ENCODE measurements around the gene AP3D1.

The AP3D1 gene

DNA sequence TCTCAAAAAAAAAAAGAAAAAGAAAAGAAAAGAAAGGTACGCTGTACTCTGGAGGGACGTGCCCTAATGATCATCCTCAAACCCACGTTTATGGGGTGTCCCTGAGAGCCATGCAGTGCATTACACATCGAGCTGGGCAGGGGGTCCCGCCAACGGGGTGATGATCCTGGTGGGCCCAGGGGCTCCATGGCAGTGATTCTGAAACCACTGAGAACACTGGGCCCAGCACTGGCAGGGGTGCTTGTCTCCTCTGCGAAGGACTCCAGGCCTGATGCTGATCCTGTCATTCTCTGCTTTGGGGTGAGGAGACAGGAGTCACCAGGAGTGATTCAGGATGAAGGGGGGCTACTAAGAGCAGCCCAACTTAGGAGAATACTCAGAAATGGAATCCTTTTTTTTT lies 74.0 kb downstream of the AP3D1 start:
- no peak for DNase-seq (ENCODE audit: low read depth)
- no peak for TF ChIP-seq POLR2A (IDR thresholded peaks at IDR 0.05; ENCODE audit: extremely low read depth, insufficient read length)
- no peak for TF ChIP-seq MYC (IDR thresholded peaks at IDR 0.05; ENCODE audit: low read depth, low read length)
- TF ChIP-seq, protein P1, sequence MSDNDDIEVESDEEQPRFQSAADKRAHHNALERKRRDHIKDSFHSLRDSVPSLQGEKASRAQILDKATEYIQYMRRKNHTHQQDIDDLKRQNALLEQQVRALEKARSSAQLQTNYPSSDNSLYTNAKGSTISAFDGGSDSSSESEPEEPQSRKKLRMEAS (IDR thresholded peaks at IDR 0.05; ENCODE audit: low read depth, low read length) = no peak
- TF ChIP-seq, protein P2, sequence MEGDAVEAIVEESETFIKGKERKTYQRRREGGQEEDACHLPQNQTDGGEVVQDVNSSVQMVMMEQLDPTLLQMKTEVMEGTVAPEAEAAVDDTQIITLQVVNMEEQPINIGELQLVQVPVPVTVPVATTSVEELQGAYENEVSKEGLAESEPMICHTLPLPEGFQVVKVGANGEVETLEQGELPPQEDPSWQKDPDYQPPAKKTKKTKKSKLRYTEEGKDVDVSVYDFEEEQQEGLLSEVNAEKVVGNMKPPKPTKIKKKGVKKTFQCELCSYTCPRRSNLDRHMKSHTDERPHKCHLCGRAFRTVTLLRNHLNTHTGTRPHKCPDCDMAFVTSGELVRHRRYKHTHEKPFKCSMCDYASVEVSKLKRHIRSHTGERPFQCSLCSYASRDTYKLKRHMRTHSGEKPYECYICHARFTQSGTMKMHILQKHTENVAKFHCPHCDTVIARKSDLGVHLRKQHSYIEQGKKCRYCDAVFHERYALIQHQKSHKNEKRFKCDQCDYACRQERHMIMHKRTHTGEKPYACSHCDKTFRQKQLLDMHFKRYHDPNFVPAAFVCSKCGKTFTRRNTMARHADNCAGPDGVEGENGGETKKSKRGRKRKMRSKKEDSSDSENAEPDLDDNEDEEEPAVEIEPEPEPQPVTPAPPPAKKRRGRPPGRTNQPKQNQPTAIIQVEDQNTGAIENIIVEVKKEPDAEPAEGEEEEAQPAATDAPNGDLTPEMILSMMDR (IDR thresholded peaks at IDR 0.05; ENCODE audit: low read depth, low read length) = no peak
- H3K4me3 ChIP-seq (ENCODE audit: low read depth, low read length) = no peak overlapping the region

DNA sequence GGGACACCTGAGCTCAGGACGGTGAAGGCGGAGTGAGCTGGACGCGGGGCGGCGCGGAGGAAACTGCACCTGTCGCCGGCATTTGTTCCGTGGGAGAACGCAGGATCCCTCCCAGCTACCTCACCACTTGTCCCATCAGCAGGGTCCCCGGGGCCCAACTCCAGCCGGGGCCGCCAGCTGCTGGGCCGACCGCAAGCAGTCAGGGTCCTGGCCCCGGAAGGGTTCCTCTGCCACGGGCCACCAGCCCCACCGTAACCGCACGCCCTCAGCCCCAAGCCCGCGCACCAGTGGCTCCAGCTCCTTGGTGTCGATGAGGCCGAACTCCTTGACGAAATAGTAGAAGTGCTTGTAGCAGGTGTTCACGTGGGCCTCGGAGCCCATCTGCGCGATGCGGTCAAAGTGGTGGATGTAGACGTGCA lies 74.8 kb downstream of the AP3D1 start:
- no peak overlapping the region for H3K4me3 ChIP-seq (ENCODE audit: low read depth, low read length)
- DNase-seq (ENCODE audit: low read depth) = no peak
- TF ChIP-seq POLR2A (IDR thresholded peaks at IDR 0.05; ENCODE audit: extremely low read depth, insufficient read length) (no peak), MYC (IDR thresholded peaks at IDR 0.05; ENCODE audit: low read depth, low read length) (no peak)
- TF ChIP-seq, protein P1 (IDR thresholded peaks at IDR 0.05; ENCODE audit: low read depth, low read length) = no peak
- TF ChIP-seq, protein P2 (IDR thresholded peaks at IDR 0.05; ENCODE audit: low read depth, low read length) = no peak

DNA sequence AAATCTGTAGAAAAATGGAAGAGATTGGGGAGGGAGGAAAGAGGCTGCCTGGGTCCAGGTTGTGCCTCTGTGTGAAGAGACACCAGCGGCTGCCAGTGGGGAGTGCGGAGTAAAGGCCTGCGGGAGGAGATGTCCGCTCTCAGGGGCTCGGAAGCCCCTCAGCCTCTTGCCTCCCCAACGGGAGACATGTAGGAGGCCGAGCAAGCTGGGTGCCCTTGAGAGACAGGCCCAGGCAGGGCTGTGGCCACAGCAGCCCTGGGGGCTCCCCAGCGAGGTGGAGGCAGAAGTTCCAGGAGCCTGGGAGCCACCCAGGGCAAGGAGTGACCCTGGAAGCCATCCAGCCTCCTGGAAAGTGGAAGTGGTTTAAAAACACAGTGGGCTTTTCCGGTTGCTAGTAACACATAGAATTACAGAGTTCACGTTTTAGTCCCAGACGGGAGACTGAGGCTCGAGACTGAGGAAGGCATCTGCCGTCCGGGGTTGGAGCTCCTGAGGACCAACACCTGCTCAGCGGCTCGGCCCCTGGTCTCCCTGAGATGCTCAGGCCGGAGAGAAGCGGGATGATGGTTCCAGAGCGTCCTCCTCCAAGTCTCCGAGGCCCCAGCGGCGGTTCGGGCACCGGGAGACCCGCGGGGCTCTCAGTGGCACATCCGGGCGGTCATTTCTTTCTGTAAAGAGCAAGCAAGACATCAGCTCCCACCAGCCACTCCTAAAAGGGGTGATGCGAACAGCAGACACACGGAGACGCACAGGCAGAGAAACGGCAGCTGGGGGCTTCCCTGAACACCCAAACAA lies 78.4 kb downstream of the AP3D1 start:
- H3K4me3 ChIP-seq (ENCODE audit: low read depth, low read length) = no peak overlapping the region
- TF ChIP-seq, protein P1 (IDR thresholded peaks at IDR 0.05; ENCODE audit: low read depth, low read length) = no peak
- TF ChIP-seq, protein P2 (IDR thresholded peaks at IDR 0.05; ENCODE audit: low read depth, low read length) = no peak
- TF ChIP-seq MYC (IDR thresholded peaks at IDR 0.05; ENCODE audit: low read depth, low read length) (no peak), POLR2A (IDR thresholded peaks at IDR 0.05; ENCODE audit: extremely low read depth, insufficient read length) (no peak)
- DNase-seq (ENCODE audit: low read depth) = no peak

DNA sequence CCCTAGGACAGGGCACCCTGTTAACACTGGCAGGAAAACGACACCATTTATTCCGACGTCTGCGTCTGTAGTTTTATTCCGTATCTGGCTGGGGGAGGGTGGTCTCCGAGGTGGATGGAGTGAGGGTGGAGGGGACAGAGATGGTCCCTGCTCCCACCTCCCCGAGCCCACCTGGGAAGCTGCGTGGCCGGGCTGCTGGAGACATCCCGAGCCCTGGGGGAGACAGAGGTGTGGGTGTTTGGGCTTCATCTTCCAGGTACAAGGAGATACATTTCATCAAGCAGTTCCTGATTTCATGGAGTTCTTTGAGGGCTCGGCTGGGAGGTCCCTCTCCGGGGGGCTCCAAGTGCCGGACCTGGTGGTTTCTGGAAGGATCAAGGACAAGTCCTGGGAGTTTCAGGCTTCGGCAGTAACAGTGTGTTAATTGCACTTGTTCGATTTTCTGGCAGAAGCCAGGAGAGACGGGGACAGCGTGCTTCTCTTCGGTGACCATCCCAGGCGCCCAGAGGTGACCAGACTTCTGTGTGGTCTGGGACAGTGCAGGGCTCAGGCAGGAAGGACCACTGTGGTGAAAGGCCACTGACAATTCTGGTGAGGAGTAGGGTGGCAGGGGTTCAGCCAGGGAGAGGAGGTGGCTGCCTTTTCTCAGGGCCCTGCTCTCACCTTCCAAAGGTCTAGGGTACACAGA lies 80.2 kb downstream of the AP3D1 start:
- no peak for DNase-seq (ENCODE audit: low read depth)
- H3K4me3 ChIP-seq (ENCODE audit: low read depth, low read length) = no peak overlapping the region
- TF ChIP-seq, protein P2 (IDR thresholded peaks at IDR 0.05; ENCODE audit: low read depth, low read length) = no peak
- TF ChIP-seq POLR2A (IDR thresholded peaks at IDR 0.05; ENCODE audit: extremely low read depth, insufficient read length) = no peak
- no peak for TF ChIP-seq MYC (IDR thresholded peaks at IDR 0.05; ENCODE audit: low read depth, low read length)
- TF ChIP-seq, protein P1 (IDR thresholded peaks at IDR 0.05; ENCODE audit: low read depth, low read length) = no peak

DNA sequence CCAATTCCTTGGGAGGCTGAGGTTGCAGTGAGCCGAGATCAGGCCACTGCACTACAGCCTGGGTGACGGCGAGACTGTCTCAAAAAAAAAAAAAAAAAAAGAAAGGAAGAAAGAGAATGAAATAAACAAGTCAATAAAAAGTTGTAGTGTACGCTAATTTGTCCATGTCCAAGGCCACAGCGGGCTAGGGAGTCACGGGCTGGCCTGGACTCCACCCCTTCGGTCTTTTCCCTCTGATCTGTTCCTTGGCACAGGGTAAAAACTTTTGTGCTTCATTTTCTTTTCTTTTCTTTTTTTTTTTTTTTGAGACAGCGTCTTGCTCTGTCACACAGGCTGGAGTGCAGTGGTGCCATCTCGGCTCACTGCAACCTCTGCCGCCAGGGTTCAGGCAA lies 80.9 kb downstream of the AP3D1 start:
- no peak for DNase-seq (ENCODE audit: low read depth)
- TF ChIP-seq MYC (IDR thresholded peaks at IDR 0.05; ENCODE audit: low read depth, low read length) (no peak), POLR2A (IDR thresholded peaks at IDR 0.05; ENCODE audit: extremely low read depth, insufficient read length) (no peak)
- TF ChIP-seq, protein P2 (IDR thresholded peaks at IDR 0.05; ENCODE audit: low read depth, low read length) = no peak
- TF ChIP-seq, protein P1 (IDR thresholded peaks at IDR 0.05; ENCODE audit: low read depth, low read length) = no peak
- no peak overlapping the region for H3K4me3 ChIP-seq (ENCODE audit: low read depth, low read length)
